Measurements from ENCODE around the gene CHRM1. TPM values are rescaled to one million over a fixed set of nuclear protein-coding genes. Genes with fewer than 3 reads are reported as not detected.
"Not testable (repeated sequence)": the region's sequence is repeated elsewhere in the genome, so short reads cannot be mapped to it uniquely, and the experiment has no call there.

Gene CHRM1
- total RNA-seq, 4 donors from 2014 or later = 0.33 to 0.40 TPM; not detected in 2

DNA sequence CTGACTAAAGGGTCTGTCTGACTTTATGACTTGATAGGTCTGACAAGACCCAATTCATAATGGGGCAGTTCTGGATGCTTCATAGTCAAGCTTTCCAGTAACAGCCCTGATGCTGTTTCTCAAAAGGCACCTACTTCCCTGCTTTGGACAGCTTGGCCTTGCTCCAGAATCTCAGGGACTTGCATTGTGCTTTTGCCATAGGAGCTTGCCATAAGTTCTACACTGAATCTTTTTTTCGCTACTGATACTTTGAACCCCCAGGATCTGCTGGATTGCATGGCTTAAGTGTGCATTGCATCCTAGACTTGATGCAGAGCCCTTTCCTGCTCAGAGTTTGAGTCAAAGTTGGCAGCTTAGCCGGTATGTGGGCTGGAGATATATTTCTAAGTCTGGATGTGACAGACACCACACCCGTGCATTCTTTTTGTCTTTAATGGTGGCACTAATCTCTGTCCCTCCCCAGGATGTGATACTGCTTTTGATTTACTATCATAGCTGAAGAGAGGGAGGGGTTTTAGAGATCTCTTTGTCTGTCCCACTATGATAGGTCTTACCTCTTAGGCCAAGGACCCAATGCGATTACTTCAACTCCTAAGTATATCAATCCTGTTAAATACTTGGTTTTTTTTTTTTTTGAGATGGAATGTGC is 57.4 kb downstream of the CHRM1 start:
- TF ChIP-seq, protein P1, sequence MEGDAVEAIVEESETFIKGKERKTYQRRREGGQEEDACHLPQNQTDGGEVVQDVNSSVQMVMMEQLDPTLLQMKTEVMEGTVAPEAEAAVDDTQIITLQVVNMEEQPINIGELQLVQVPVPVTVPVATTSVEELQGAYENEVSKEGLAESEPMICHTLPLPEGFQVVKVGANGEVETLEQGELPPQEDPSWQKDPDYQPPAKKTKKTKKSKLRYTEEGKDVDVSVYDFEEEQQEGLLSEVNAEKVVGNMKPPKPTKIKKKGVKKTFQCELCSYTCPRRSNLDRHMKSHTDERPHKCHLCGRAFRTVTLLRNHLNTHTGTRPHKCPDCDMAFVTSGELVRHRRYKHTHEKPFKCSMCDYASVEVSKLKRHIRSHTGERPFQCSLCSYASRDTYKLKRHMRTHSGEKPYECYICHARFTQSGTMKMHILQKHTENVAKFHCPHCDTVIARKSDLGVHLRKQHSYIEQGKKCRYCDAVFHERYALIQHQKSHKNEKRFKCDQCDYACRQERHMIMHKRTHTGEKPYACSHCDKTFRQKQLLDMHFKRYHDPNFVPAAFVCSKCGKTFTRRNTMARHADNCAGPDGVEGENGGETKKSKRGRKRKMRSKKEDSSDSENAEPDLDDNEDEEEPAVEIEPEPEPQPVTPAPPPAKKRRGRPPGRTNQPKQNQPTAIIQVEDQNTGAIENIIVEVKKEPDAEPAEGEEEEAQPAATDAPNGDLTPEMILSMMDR (IDR thresholded peaks at IDR 0.05) = no peak
- TF ChIP-seq EP300 (IDR thresholded peaks at IDR 0.05) (no peak), POLR2AphosphoS5 (IDR thresholded peaks at IDR 0.05) (no peak), POLR2A (IDR thresholded peaks at IDR 0.05; ENCODE audit: low read depth) (no peak)
- Histone ChIP-seq H3K27ac (replicated peaks in 1 of 4) (no peak overlapping the region), H3K4me3 (no peak overlapping the region), H3K36me3 (no peaks in the 10 kb centered on the region), H3K9me3 (no peaks in the 10 kb centered on the region), H3K4me1 (peaks cover 0 to 7% (median 0%) of the 10 kb centered on the region in 4 donors), H3K27me3 (no peaks in the 10 kb centered on the region)
- intact Hi-C loops (cut with DNase I) = loop anchor here (10.0 kb wide), 1 partner anchor 479 kb away; no protein-coding TSS in a partner anchor
- DNase-seq (ENCODE audit: extremely low spot score) = no peak
- 65% methylated on average over 4 of the region's 4 CpGs for WGBS

GRCh38 chr11:62861564-62862192 is 59.5 kb downstream of the CHRM1 start:
- intact Hi-C loops (cut with DNase I) = loop anchor here (1.0 to 10.0 kb wide), 2 partner anchors 75 to 477 kb away; no protein-coding TSS in a partner anchor
- not testable (repeated sequence) for H3K36me3 ChIP-seq; H3K9me3 ChIP-seq; H3K4me3 ChIP-seq; H3K27me3 ChIP-seq; H3K27ac ChIP-seq (replicated peaks in 1 of 4); DNase-seq (ENCODE audit: extremely low spot score)
- 92% methylated on average over 16 of the region's 16 CpGs for whole genome bisulfite sequencing
- peaks cover 3 to 14% (median 5%) of the 10 kb centered on the region in 4 donors for H3K4me1 ChIP-seq

DNA sequence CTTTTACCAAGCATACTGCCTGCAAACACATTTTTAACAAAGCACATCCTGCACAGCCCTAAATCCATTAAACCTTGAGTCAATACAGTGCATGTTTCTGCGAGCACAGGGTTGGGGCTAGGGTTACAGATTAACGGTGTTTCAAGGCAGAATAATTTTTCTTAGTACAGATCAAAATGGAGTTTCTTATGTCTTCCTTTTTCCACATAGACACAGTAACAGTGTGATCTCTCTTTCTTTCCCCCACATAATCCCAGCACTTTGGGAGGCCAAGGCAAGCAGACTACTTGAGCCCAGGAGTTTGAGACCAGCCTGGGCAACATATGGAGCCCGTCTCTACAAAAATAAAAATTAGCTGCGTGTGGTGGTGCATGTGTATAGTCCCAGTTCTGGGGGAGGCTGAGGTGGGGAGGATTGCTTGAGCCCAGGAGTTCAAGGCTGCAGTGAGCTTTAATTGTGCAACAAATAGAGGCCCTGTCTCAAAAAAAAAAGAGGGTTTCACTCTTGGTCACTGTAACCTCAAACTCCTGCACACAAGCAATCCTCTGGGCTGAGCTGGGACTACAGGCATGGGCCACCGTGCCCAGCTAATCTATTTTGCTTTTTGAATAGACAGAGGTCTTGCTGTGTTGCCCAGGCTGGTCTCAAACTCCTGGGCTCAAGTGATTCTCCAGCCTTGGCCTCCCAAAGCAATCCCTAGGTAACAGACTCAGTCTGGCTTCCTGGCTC is 60.2 kb downstream of the CHRM1 start:
- no peaks in the 10 kb centered on the region for H3K36me3 ChIP-seq
- no peaks in the 10 kb centered on the region for H3K27me3 ChIP-seq
- H3K4me3 ChIP-seq = no peak overlapping the region
- no peaks in the 10 kb centered on the region for H3K9me3 ChIP-seq
- intact Hi-C loops (cut with DNase I) = loop anchor here (10.0 kb wide), 1 partner anchor 476 kb away; no protein-coding TSS in a partner anchor
- no peak for DNase-seq (ENCODE audit: extremely low spot score)
- H3K4me1 ChIP-seq = peaks cover 10 to 21% (median 12%) of the 10 kb centered on the region in 4 donors
- no peak overlapping the region for H3K27ac ChIP-seq (replicated peaks in 1 of 4)
- TF ChIP-seq, protein P1 (IDR thresholded peaks at IDR 0.05) = no peak
- TF ChIP-seq EP300 (IDR thresholded peaks at IDR 0.05) (no peak), POLR2A (IDR thresholded peaks at IDR 0.05; ENCODE audit: low read depth) (no peak), POLR2AphosphoS5 (IDR thresholded peaks at IDR 0.05) (no peak)
- WGBS = 75% methylated on average over 5 of the region's 5 CpGs

- peaks cover 14 to 27% (median 21%) of the 10 kb centered on the region in 4 donors for H3K4me1 ChIP-seq
- 90% methylated on average over 8 of the region's 8 CpGs for WGBS
- H3K4me3 ChIP-seq; H3K27ac ChIP-seq (replicated peaks in 1 of 4); H3K9me3 ChIP-seq; DNase-seq (ENCODE audit: extremely low spot score); H3K27me3 ChIP-seq; H3K36me3 ChIP-seq: not testable (repeated sequence)
- intact Hi-C loops (cut with DNase I) = loop anchor here (10.0 kb wide), 1 partner anchor 264 kb away; the partner anchor contains the start of gene TUT1
These were observed 61.9 kb downstream of the CHRM1 start for GRCh38 chr11:62859281-62859703.

Small RNA genes lying within 50 kb of the gene (small RNA-seq; reads per million reads assigned to genes)
- gene RN7SL259P = 0 reads per million in 3 donors

Other genes starting within 250 kb of the CHRM1 start
- 1 to 10 TPM; 6.3 to 7.5 (median 7.1) TPM for gene UQCC3, start 249.7 kb downstream of the CHRM1 start, total RNA-seq
- gene LBHD1, start 249.1 kb downstream of the CHRM1 start, total RNA-seq = 1 to 10 TPM; 1.6 to 2.5 (median 1.7) TPM
- gene UBXN1, start 242.3 kb downstream of the CHRM1 start, total RNA-seq = 100 to 1,000 TPM; 192 to 277 (median 234) TPM
- gene LRRN4CL, start 231.8 kb downstream of the CHRM1 start, total RNA-seq = 10 to 100 TPM; 29.9 to 48.2 (median 39.2) TPM
- gene BSCL2, start 213.9 kb downstream of the CHRM1 start, total RNA-seq = 10 to 100 TPM; 25.3 to 58.1 (median 39.2) TPM
- gene GNG3, start 213.7 kb downstream of the CHRM1 start, total RNA-seq = 1 to 10 TPM in 2 of 4 donors, under 1 TPM in 2; 0.65 to 1.5 (median 1.0) TPM
- gene HNRNPUL2, start 193.9 kb downstream of the CHRM1 start, total RNA-seq = 10 to 100 TPM; 19.5 to 45.0 (median 36.7) TPM
- gene TTC9C, start 192.9 kb downstream of the CHRM1 start, total RNA-seq = 10 to 100 TPM; 12.9 to 22.9 (median 18.2) TPM
- 10 to 100 TPM in 1 of 4 donors, 1 to 10 TPM in 3; 6.2 to 12.3 (median 9.1) TPM for gene ZBTB3, start 167.2 kb downstream of the CHRM1 start, total RNA-seq
- 10 to 100 TPM; 41.1 to 48.2 (median 44.4) TPM for gene POLR2G, start 159.8 kb downstream of the CHRM1 start, total RNA-seq
- 10 to 100 TPM; 12.0 to 27.2 (median 14.6) TPM for gene TAF6L, start 150.0 kb downstream of the CHRM1 start, total RNA-seq
- 10 to 100 TPM; 33.2 to 50.8 (median 44.8) TPM for gene TMEM179B, start 134.0 kb downstream of the CHRM1 start, total RNA-seq
- gene TMEM223, start 129.4 kb downstream of the CHRM1 start, total RNA-seq = 10 to 100 TPM; 13.7 to 17.9 (median 15.8) TPM
- 10 to 100 TPM; 38.6 to 86.4 (median 48.4) TPM for gene NXF1, start 115.9 kb downstream of the CHRM1 start, total RNA-seq
- 10 to 100 TPM; 22.8 to 31.6 (median 31.6) TPM for gene STX5, start 89.3 kb downstream of the CHRM1 start, total RNA-seq
- not detected for gene TEX54, start 88.5 kb downstream of the CHRM1 start, total RNA-seq
- 10 to 100 TPM; 18.3 to 53.1 (median 48.1) TPM for gene WDR74, start 81.8 kb downstream of the CHRM1 start, total RNA-seq
- 100 to 1,000 TPM in 1 of 4 donors, 10 to 100 TPM in 3; 53.2 to 123 (median 86.4) TPM for gene SLC3A2, start 40.5 kb downstream of the CHRM1 start, total RNA-seq
- gene SLC22A6, start 63.6 kb upstream of the CHRM1 start, total RNA-seq = not detected
- not detected for gene SLC22A8, start 94.5 kb upstream of the CHRM1 start, total RNA-seq
- not detected for gene SLC22A24, start 222.9 kb upstream of the CHRM1 start, total RNA-seq